Duodenal mucosa (tissue), 2 donors: ENCODE results near the gene CORO7.

Source experiments
- H3K27ac ChIP-seq: one replicate; pipeline ENCODE4 v1.7.0; 2013; ENCODE audit warnings: low read depth, low read length
- H3K27me3 ChIP-seq, 2 donors: one replicate each; pipeline ENCODE4 v1.7.0; 2013; ENCODE audit warnings: low read length in 2 of 2, control low read depth in 1 of 2; ENCODE audit not compliant: insufficient read depth in 2 of 2, control insufficient read depth in 1 of 2
- H3K36me3 ChIP-seq, 2 donors: one replicate each; pipeline ENCODE4 v1.7.0; 2013; ENCODE audit warnings: low read length in 2 of 2, control low read depth in 1 of 2; ENCODE audit not compliant: insufficient read depth in 2 of 2, control insufficient read depth in 1 of 2
- H3K4me1 ChIP-seq, 2 donors: one replicate each; pipeline ENCODE4 v1.7.0; 2013; ENCODE audit warnings: low read length in 2 of 2, control low read depth in 1 of 2; ENCODE audit not compliant: insufficient read depth in 2 of 2, control insufficient read depth in 1 of 2
- H3K4me3 ChIP-seq, 2 donors: one replicate each; pipeline ENCODE4 v1.7.0; 2013; ENCODE audit warnings: low read length in 2 of 2, low read depth in 1 of 2
- H3K9ac ChIP-seq, 2 donors: one replicate each; pipeline ENCODE4 v1.7.0; 2013; ENCODE audit warnings: low read length in 2 of 2, low read depth in 1 of 2
- H3K9me3 ChIP-seq, 2 donors: one replicate each; pipeline ENCODE4 v1.7.0; 2013; ENCODE audit warnings: low read length in 2 of 2, control low read depth in 1 of 2; ENCODE audit not compliant: control insufficient read depth in 1 of 2

The CORO7 gene

DNA sequence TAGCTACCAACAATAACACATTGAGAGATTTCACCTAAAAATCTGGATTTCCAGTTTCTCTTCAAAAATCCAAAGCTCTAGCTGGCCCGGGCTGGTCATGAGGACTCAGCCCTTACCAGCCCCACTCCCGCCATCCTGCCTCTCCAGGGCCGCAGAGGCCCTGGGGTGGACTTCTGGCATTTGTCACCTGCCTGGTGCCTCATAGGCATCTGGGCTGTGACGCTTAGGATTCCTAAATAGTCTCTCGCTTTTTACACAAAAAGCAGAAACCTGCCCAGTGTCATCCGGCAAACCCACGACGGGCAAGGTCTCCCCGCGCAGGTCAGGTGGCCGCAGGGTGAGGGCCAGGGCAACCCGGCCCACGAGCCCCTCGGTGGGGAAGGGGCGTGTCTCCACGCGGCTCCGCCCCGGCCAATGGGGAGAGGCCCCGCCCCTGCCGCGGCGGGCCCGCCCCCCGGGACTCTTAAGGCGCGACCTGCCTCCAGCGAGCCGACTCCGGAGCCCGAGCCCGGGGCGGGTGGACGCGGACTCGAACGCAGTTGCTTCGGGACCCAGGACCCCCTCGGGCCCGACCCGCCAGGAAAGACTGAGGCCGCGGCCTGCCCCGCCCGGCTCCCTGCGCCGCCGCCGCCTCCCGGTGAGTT, 44.9 kb downstream of the CORO7 start, which contains the start of gene VASN:
Gene VASN, plus strand, starts transcription at position 492 of the 644 bp plus-strand sequence. CDS start 9,030 bp downstream, outside the sequence.
- H3K9me3 ChIP-seq = no peaks in the 10 kb centered on the region
- peaks cover 11 to 16% of the 10 kb centered on the region in 2 donors for H3K4me1 ChIP-seq
- peak within 1 kb of the TSS; percentile 71 for H3K27ac ChIP-seq
- H3K9ac ChIP-seq = peak within 1 kb of the TSS; percentile 38 to 51
- H3K4me3 ChIP-seq = peak within 1 kb of the TSS; percentile 61 to 67
- H3K36me3 ChIP-seq = peaks cover 0 to 10% of the 10 kb centered on the region in 2 donors
- H3K27me3 ChIP-seq = no peaks in the 10 kb centered on the region

GRCh38 chr16:4370570-4371356, 45.6 kb downstream of the CORO7 start:
- peak overlapping the region; percentile 71 for H3K27ac ChIP-seq
- H3K4me1 ChIP-seq = peaks cover 11 to 16% of the 10 kb centered on the region in 2 donors
- no peak overlapping the region for H3K9ac ChIP-seq
- no peak overlapping the region for H3K4me3 ChIP-seq
- H3K36me3 ChIP-seq = peaks cover 0 to 10% of the 10 kb centered on the region in 2 donors
- no peaks in the 10 kb centered on the region for H3K27me3 ChIP-seq
- H3K9me3 ChIP-seq = no peaks in the 10 kb centered on the region

DNA sequence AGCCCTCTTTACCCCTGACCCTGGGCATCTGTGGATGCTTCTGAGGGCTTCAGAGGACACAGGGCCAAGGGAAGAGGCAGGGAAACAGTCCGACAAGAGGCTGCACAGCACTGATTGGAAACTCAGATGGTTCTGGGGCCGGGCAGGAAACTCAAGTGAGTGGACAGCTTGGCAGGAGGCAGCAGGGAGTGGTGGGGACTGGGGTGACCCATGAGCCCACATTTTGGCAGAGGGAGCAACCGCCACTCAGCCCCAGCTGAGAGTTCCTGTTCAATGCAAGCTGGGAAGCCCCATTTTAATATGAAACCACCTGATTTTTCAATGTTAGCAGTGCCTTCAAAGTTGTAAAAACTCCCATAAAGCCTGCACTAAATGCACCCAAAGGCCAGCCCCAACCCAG, 46.2 kb downstream of the CORO7 start:
- Histone ChIP-seq H3K36me3 (peaks cover 0 to 12% of the 10 kb centered on the region in 2 donors), H3K4me3 (no peak overlapping the region), H3K27me3 (no peaks in the 10 kb centered on the region), H3K9ac (no peak overlapping the region), H3K9me3 (no peaks in the 10 kb centered on the region), H3K4me1 (peaks cover 11 to 16% of the 10 kb centered on the region in 2 donors), H3K27ac (peak overlapping the region; percentile 38)

DNA sequence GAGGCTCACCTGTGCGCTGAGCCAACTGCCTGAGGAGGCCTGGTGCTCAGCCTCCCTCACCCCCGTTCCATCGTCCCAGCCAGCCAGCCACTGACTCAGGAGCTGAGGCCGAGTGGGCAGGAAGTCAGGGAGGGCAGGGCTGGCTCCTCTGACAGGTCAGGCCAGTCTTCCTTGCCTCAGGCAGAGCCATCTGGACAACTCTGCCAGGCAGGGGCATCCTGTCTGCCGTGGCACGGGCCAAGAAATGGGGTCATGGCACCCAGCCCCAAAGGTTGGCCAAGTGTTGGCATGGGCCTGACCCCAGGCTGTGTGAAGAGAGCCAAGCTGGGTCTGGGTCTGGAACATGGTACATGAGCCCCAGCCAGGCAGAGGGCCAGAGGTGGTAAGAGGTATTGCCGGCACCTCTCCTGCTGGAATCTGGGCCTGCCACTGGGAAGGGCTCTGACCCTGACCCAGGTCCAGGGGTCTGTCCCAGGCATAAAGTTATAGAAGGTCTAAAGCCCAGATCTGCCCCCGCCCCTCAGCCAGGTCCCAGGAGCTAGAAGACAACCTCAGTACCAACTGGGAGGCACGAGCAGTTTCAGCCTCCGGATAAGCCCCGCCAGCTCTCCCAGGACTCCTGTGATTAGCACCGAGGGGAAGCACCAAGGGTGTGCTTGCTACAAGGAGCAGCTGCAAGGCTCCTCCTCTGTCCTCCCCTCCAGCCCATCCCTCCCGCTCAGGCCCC, 47.2 kb downstream of the CORO7 start:
- Histone ChIP-seq H3K27ac (peak overlapping the region; percentile 10), H3K27me3 (no peaks in the 10 kb centered on the region), H3K9me3 (no peaks in the 10 kb centered on the region), H3K9ac (no peak overlapping the region), H3K4me3 (no peak overlapping the region), H3K4me1 (peaks cover 11 to 16% of the 10 kb centered on the region in 2 donors), H3K36me3 (peaks cover 0 to 21% of the 10 kb centered on the region in 2 donors)

DNA sequence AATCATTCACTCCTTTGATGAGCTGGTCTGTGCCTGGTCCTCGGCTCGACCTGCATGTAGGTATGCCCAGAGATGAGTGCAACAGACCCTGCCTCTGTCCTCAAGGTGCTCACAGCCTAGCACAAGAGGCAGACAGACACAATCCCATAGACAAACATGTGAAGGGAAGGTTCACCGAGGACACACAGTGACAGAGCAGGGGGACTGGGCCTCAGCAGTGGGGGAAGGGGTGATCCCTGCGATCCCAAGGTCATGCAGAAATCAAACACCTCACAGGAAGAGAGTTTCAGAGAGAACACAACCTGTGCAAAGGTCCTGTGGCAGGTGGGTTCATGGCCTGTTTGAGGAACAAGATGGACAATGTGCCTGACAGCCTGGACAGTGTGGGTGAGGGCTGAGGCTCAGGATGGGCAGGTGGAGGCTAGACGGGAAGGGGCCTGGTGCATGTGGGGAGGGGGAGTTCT, 49.0 kb downstream of the CORO7 start:
- peaks cover under 1 to 29% of the 10 kb centered on the region in 2 donors for H3K36me3 ChIP-seq
- no peak overlapping the region for H3K4me3 ChIP-seq
- H3K27ac ChIP-seq = no peak overlapping the region
- H3K9ac ChIP-seq = no peak overlapping the region
- no peaks in the 10 kb centered on the region for H3K9me3 ChIP-seq
- H3K27me3 ChIP-seq = no peaks in the 10 kb centered on the region
- peaks cover 4 to 9% of the 10 kb centered on the region in 2 donors for H3K4me1 ChIP-seq

GRCh38 chr16:4366016-4366415, 50.4 kb downstream of the CORO7 start:
- H3K36me3 ChIP-seq = peaks cover 13 to 43% of the 10 kb centered on the region in 2 donors

DNA sequence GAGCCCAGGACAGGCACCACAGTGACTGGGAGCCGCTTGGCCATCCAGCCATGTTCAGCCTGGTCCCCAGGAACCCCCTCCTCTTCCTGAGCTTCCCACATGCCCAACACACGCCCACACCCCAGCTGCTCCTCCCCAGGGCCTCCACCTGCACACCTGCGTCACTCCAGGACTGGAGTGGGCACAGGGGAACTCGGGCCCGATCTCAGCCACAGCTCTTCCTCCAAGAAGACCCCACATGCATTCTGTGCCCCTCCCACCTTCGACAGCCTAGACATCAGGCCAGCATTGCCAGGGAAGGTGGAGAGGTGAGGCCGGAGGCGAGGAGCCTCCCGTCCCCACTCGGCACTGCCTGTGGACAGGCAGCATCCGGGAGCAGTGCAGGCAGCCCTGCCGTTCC, 50.8 kb downstream of the CORO7 start:
- H3K4me3 ChIP-seq = no peak overlapping the region
- no peaks in the 10 kb centered on the region for H3K9me3 ChIP-seq
- no peaks in the 10 kb centered on the region for H3K27me3 ChIP-seq
- H3K9ac ChIP-seq = no peak overlapping the region
- H3K27ac ChIP-seq = no peak overlapping the region
- peaks cover 0 to 5% of the 10 kb centered on the region in 2 donors for H3K4me1 ChIP-seq
- H3K36me3 ChIP-seq = peaks cover 13 to 46% of the 10 kb centered on the region in 2 donors

More at GRCh38 chr16:4366016-4366415, 50.4 kb downstream of the CORO7 start:
- Histone ChIP-seq H3K4me1 (peaks cover 0 to 5% of the 10 kb centered on the region in 2 donors), H3K9ac (no peak overlapping the region), H3K9me3 (no peaks in the 10 kb centered on the region), H3K27ac (no peak overlapping the region), H3K27me3 (no peaks in the 10 kb centered on the region), H3K4me3 (no peak overlapping the region)

GRCh38 chr16:4365014-4365406, 51.4 kb downstream of the CORO7 start:
- Histone ChIP-seq H3K27ac (no peak overlapping the region), H3K27me3 (no peaks in the 10 kb centered on the region), H3K4me3 (no peak overlapping the region), H3K36me3 (peaks cover 13 to 52% of the 10 kb centered on the region in 2 donors), H3K9me3 (no peaks in the 10 kb centered on the region), H3K9ac (no peak overlapping the region), H3K4me1 (no peaks in the 10 kb centered on the region)

DNA sequence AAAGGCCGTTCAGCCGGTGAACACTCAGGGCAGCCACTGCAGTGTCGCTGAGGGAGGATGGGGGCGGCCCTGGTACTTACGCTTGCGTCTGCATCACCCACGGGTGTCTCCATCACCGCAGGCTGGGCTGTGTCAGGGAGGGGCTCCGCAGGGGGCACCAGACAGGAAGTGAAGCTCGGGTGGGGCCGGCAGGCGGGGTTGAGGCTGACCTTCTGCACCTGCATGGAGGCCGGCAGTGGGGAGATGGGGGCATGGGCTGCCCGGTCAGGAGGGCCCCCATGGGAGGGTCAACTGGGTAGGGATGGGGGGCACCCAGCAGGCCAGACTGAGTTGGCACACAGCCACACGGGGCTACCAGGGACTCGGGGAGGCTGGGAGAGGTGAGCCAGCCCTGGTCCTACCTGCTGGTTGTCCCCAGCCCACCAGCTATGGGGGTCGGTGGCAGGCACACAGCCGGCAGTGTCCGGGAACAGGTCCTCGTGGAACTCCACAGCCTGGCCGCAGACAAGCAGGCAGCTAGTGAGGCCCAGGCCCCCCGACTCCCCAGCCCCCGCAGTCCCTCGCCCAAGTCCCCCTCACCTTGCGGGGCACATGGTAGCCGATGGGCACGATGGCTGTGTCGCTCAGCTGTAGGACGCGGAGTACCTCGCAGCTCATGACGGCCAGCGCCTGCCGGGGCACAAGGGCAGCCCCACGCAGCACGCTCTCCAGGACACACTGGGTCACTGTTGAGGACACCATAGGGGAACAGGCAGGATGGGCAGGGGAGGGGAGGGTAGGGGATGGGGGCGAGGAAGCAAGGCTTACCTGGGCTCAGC, 52.0 kb downstream of the CORO7 start:
- Histone ChIP-seq H3K9me3 (no peaks in the 10 kb centered on the region), H3K36me3 (peaks cover 13 to 53% of the 10 kb centered on the region in 2 donors), H3K9ac (no peak overlapping the region), H3K27me3 (no peaks in the 10 kb centered on the region), H3K27ac (no peak overlapping the region), H3K4me3 (no peak overlapping the region), H3K4me1 (no peaks in the 10 kb centered on the region)
